K562 treated with DMSO at 1 percent for 12 hours (cell line): ENCODE results near the gene EIF2S3. TPM values are rescaled to one million over a fixed set of nuclear protein-coding genes. Genes with fewer than 3 reads are reported as not detected.

Source experiments
- total RNA-seq: library from RNA; unstranded; fragments of 300-600 nt; gene quantifications from 2 replicates; pipeline ENCODE4 v1.2.3, GENCODE V29; 2022; ENCODE audit not compliant: insufficient read depth

The EIF2S3 gene
- 89.5 and 259 TPM in 2 replicates for total RNA-seq

GRCh38 chrX:24054182-24055042 is at the start of gene EIF2S3:
Gene EIF2S3 (plus strand): TSS chrX:24054956. CDS start chrX:24054969, 13 bp downstream.

DNA sequence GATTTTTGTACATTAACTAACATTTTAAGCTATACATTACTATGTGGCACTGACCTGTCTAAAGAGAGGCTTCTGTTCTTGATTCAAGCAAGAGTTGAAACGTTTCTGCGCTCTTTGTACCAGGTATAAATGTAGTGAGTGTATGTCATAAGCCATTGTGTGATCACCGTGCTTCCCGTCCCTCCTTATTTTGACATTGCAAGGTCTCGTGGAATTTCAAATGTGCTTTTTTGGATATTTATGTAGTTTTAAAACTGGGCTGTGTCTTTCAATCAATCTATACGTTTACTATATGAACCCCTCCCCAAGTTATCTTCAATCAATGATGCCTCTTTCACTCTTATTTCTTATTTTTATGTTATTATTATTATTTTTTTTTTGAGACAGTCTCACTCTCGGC is 27.7 kb upstream of the EIF2S3 start, which contains the start of gene KLHL15:
KLHL15 (minus strand) TSS at position 101 of the 400 bp plus-strand sequence. CDS start 20,493 bp downstream, outside the sequence.

Other genes starting within 250 kb of the EIF2S3 start
- gene APOO, start 147.0 kb upstream of the EIF2S3 start, total RNA-seq, result 38.3 and 49.1 TPM in 2 replicates
- gene CXorf58, start 146.9 kb upstream of the EIF2S3 start, total RNA-seq, result 0.56 TPM in 1 of 2 replicates, not detected in the other
- gene KLHL15, start 27.8 kb upstream of the EIF2S3 start, total RNA-seq, result 2.1 and 11.0 TPM in 2 replicates
- 2.1 and 20.8 TPM in 2 replicates for gene ZFX, start 94.8 kb downstream of the EIF2S3 start, total RNA-seq